ENCODE results near the gene KCTD2. TPM values are rescaled to one million over a fixed set of nuclear protein-coding genes. Genes with fewer than 3 reads are reported as not detected.

KCTD2 gene
- total and polyA plus RNA-seq, 2 of the 13 experiments (the other 11 are each of a cell fraction or from before 2014, with no cell fraction given), result 28.3 to 32.6 TPM

DNA sequence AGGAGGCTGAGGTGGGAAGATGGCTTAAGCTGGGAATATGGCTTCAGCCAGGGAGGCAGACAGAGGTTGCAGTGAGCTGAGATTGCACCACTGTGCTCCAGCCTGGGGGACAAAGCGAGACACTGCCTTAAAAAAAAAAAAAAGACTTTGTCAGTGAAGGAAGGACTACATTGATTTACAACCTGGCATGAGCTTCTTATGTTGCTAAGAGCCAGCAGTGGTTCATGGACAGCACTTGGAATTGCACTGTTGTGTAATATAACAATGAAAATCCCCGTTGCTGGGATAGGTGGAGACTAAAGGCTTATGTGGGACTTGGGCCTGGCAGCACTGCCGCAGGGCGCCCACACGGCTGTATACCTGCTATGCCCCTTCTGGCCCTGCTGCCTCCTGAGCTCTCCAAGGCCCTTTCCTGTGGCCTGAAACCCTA, 26.6 kb downstream of the KCTD2 start (continued):
- TF ChIP-seq, protein P1, sequence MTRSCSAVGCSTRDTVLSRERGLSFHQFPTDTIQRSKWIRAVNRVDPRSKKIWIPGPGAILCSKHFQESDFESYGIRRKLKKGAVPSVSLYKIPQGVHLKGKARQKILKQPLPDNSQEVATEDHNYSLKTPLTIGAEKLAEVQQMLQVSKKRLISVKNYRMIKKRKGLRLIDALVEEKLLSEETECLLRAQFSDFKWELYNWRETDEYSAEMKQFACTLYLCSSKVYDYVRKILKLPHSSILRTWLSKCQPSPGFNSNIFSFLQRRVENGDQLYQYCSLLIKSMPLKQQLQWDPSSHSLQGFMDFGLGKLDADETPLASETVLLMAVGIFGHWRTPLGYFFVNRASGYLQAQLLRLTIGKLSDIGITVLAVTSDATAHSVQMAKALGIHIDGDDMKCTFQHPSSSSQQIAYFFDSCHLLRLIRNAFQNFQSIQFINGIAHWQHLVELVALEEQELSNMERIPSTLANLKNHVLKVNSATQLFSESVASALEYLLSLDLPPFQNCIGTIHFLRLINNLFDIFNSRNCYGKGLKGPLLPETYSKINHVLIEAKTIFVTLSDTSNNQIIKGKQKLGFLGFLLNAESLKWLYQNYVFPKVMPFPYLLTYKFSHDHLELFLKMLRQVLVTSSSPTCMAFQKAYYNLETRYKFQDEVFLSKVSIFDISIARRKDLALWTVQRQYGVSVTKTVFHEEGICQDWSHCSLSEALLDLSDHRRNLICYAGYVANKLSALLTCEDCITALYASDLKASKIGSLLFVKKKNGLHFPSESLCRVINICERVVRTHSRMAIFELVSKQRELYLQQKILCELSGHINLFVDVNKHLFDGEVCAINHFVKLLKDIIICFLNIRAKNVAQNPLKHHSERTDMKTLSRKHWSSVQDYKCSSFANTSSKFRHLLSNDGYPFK (CRISPR knock-in tag; IDR thresholded peaks at IDR 0.05; ENCODE audit: borderline replicate concordance), result 0 out of 2 replicates have a peak, but pooled peaks have one; percentile 47
- TF ChIP-seq ZNF235 (CRISPR knock-in tag; IDR thresholded peaks at IDR 0.05; ENCODE audit: borderline replicate concordance) (no peak), RFX3 (CRISPR knock-in tag; IDR thresholded peaks at IDR 0.05) (no peak), SALL1 (CRISPR knock-in tag; IDR thresholded peaks at IDR 0.05) (0 out of 2 replicates have a peak, but pooled peaks have one; percentile 2), ZNF484 (CRISPR knock-in tag; IDR thresholded peaks at IDR 0.05; ENCODE audit: borderline replicate concordance, low read depth) (no peak), SP140L (CRISPR knock-in tag; IDR thresholded peaks at IDR 0.05; ENCODE audit: borderline replicate concordance) (no peak), NR2F2 (IDR thresholded peaks at IDR 0.05; ENCODE audit: borderline replicate concordance, low read depth) (no peak), ZNF337 (CRISPR knock-in tag; IDR thresholded peaks at IDR 0.05; ENCODE audit: borderline replicate concordance, low read depth) (no peak), THYN1 (CRISPR knock-in tag; IDR thresholded peaks at IDR 0.05; ENCODE audit: borderline replicate concordance, low read depth) (no peak), ZNF547 (CRISPR knock-in tag; IDR thresholded peaks at IDR 0.05) (no peak), KMT2A (CRISPR knock-in tag; IDR thresholded peaks at IDR 0.05) (no peak), ZNF709 (CRISPR knock-in tag; IDR thresholded peaks at IDR 0.05) (no peak), ZNF543 (CRISPR knock-in tag; IDR thresholded peaks at IDR 0.05) (no peak), WIZ (CRISPR knock-in tag; IDR thresholded peaks at IDR 0.05) (no peak), FLYWCH1 (CRISPR knock-in tag; IDR thresholded peaks at IDR 0.05) (no peak)
- TF ChIP-seq, protein P2, sequence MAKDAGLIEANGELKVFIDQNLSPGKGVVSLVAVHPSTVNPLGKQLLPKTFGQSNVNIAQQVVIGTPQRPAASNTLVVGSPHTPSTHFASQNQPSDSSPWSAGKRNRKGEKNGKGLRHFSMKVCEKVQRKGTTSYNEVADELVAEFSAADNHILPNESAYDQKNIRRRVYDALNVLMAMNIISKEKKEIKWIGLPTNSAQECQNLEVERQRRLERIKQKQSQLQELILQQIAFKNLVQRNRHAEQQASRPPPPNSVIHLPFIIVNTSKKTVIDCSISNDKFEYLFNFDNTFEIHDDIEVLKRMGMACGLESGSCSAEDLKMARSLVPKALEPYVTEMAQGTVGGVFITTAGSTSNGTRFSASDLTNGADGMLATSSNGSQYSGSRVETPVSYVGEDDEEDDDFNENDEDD (CRISPR knock-in tag; IDR thresholded peaks at IDR 0.05; ENCODE audit: borderline replicate concordance), result no peak
- TF ChIP-seq, protein P3, sequence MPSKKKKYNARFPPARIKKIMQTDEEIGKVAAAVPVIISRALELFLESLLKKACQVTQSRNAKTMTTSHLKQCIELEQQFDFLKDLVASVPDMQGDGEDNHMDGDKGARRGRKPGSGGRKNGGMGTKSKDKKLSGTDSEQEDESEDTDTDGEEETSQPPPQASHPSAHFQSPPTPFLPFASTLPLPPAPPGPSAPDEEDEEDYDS (CRISPR knock-in tag; IDR thresholded peaks at IDR 0.05), result no peak
- TF ChIP-seq, protein P4, sequence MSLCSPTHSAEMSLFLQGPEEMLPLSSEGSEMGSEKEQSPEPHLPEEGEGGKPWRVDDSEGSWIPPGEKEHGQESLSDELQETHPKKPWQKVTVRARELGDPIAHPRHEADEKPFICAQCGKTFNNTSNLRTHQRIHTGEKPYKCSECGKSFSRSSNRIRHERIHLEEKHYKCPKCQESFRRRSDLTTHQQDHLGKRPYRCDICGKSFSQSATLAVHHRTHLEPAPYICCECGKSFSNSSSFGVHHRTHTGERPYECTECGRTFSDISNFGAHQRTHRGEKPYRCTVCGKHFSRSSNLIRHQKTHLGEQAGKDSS (CRISPR knock-in tag; IDR thresholded peaks at IDR 0.05; ENCODE audit: borderline replicate concordance, low read depth), result no peak

Measured in HepG2 (cell line).